ENCODE data around the gene FCN1.

Gene FCN1

GRCh38 chr9:134936346-134937163, 18.8 kb upstream of the FCN1 start:
- DNase-seq, result no peak

GRCh38 chr9:134935701-134936345, 18.1 kb upstream of the FCN1 start:
- no peak for DNase-seq

GRCh38 chr9:134935056-134935640, 17.4 kb upstream of the FCN1 start:
- no peak for DNase-seq

- no peak for DNase-seq
Measured at GRCh38 chr9:134933076-134933659, 15.5 kb upstream of the FCN1 start.

GRCh38 chr9:134932606-134933005, 14.9 kb upstream of the FCN1 start:
- no peak for DNase-seq

GRCh38 chr9:134932171-134932570, 14.5 kb upstream of the FCN1 start:
- DNase-seq, result no peak

- no peak for DNase-seq
Measured at GRCh38 chr9:134930398-134930797, 12.7 kb upstream of the FCN1 start.

- DNase-seq, result no peak
Measured at GRCh38 chr9:134929193-134930158, 11.8 kb upstream of the FCN1 start.

- DNase-seq, result no peak
Measured at GRCh38 chr9:134928436-134929192, 10.9 kb upstream of the FCN1 start.

GRCh38 chr9:134925011-134925511, 7.3 kb upstream of the FCN1 start:
- no peak for DNase-seq

GRCh38 chr9:134923466-134923865, 5.8 kb upstream of the FCN1 start:
- no peak for DNase-seq

GRCh38 chr9:134922932-134923240, 5.2 kb upstream of the FCN1 start:
- DNase-seq, result no peak

GRCh38 chr9:134922066-134922931, 4.6 kb upstream of the FCN1 start:
- no peak for DNase-seq

GRCh38 chr9:134919303-134919702, 1.6 kb upstream of the FCN1 start:
- DNase-seq, result no peak

- DNase-seq, result no peak
Measured at GRCh38 chr9:134918646-134919045, 934 bp upstream of the FCN1 start.

- DNase-seq, result no peak
Measured at GRCh38 chr9:134916161-134916665, 1.5 kb downstream of the FCN1 start.

- DNase-seq, result no peak
Measured at GRCh38 chr9:134915046-134915985, 2.4 kb downstream of the FCN1 start.

- no peak for DNase-seq
Measured at GRCh38 chr9:134914501-134914834, 3.2 kb downstream of the FCN1 start.

- DNase-seq, result no peak
Measured at GRCh38 chr9:134913713-134914500, 3.8 kb downstream of the FCN1 start.
